Head of caudate nucleus (tissue), 42 donors: ENCODE data around the gene TSC22D4.
A peak's percentile ranks its signal among the peaks of the same experiment; 100 is the strongest.

Experiments used
- DNase-seq, 42 donors: peaks; one replicate each; pipeline versions ENCODE4 v3.0.0 to v3.0.0-alpha.2; 2020 to 2021; ENCODE audit warnings: mixed read lengths in 7 of 42
- intact Hi-C: fragments of 100-400 bp; cut with DNase I; formaldehyde crosslinking; loops from one replicate; pipeline ENCODE4 v1.15.0; 2022

Gene TSC22D4

GRCh38 chr7:100434297-100435144 lies 44.5 kb downstream of the TSC22D4 start:
- DNase-seq = peak in 3 of 42 donors; percentile 4 to 16 (median 12)
- intact Hi-C loops = loop anchor here (5.0 kb wide), 1 partner anchor 43 kb away; the partner anchor contains the start of gene TSC22D4

GRCh38 chr7:100433592-100434296 lies 45.3 kb downstream of the TSC22D4 start:
- DNase-seq = peak in 1 of 42 donors; percentile 12
- intact Hi-C loops = no loop called here

- intact Hi-C loops = no loop called here
- DNase-seq = peak in 1 of 42 donors; percentile 9
Measured at GRCh38 chr7:100433276-100433591, 45.8 kb downstream of the TSC22D4 start.

- intact Hi-C loops = no loop called here
- DNase-seq = peak in 1 of 42 donors; percentile 32
Measured at GRCh38 chr7:100432621-100433275, 46.3 kb downstream of the TSC22D4 start.

- DNase-seq = peak in 1 of 42 donors; percentile 1
- intact Hi-C loops = no loop called here
Measured at GRCh38 chr7:100432053-100432452, 47.0 kb downstream of the TSC22D4 start.

GRCh38 chr7:100431286-100431735 lies 47.7 kb downstream of the TSC22D4 start:
- intact Hi-C loops = no loop called here
- peak in 2 of 42 donors; percentile 14 to 35 for DNase-seq

- DNase-seq = peak in 11 of 42 donors; percentile 18 to 58 (median 27)
- intact Hi-C loops = no loop called here
Measured at GRCh38 chr7:100430493-100431285, 48.3 kb downstream of the TSC22D4 start.

GRCh38 chr7:100429637-100430492 lies 49.1 kb downstream of the TSC22D4 start, which contains the start of gene MEPCE:
TSS of gene MEPCE (plus strand) at chr7:100429831. CDS start at chr7:100430019, 188 bp downstream.
- intact Hi-C loops = loop anchor here (2.0 kb wide), 1 partner anchor 37 kb away; no protein-coding TSS in a partner anchor
- DNase-seq = peak; percentile 87 to 97 (median 95)

GRCh38 chr7:100428967-100429636 lies 49.9 kb downstream of the TSC22D4 start:
- intact Hi-C loops = loop anchor here (2.0 kb wide), 1 partner anchor 38 kb away; no protein-coding TSS in a partner anchor
- DNase-seq = peak; percentile 99 to 100 (median 100)

GRCh38 chr7:100428199-100428966 lies 50.6 kb downstream of the TSC22D4 start, which contains the start of gene ZCWPW1:
TSS of gene ZCWPW1 (minus strand) at chr7:100428703. CDS start at chr7:100420649, 8,054 bp downstream.
- peak; percentile 90 to 98 (median 96) for DNase-seq
- intact Hi-C loops = loop anchor here (2.0 kb wide), 1 partner anchor 38 kb away; no protein-coding TSS in a partner anchor

GRCh38 chr7:100427762-100428198 lies 51.2 kb downstream of the TSC22D4 start:
- intact Hi-C loops = loop anchor here (2.0 kb wide), 1 partner anchor 39 kb away; no protein-coding TSS in a partner anchor
- DNase-seq = peak in 2 of 42 donors; percentile 15

- DNase-seq = no peak
- intact Hi-C loops = no loop called here
Measured at GRCh38 chr7:100426516-100426915, 52.5 kb downstream of the TSC22D4 start.

GRCh38 chr7:100425347-100425746 lies 53.7 kb downstream of the TSC22D4 start:
- DNase-seq = no peak
- intact Hi-C loops = no loop called here

- DNase-seq = no peak
- intact Hi-C loops = no loop called here
Measured at GRCh38 chr7:100423315-100423714, 55.7 kb downstream of the TSC22D4 start.

- DNase-seq = no peak
- intact Hi-C loops = no loop called here
Measured at GRCh38 chr7:100419660-100420226, 59.3 kb downstream of the TSC22D4 start.
